GM10248 (cell line): ENCODE results near the gene GNAT1.

Experiments used
- CTCF ChIA-PET: fragments of 300-600 bp; sonication (Branson Sonifier 250); formaldehyde crosslinking; extraction: SDS; loops from one replicate; lab custom pipeline; 2021; ENCODE audit warnings: antibody characterized with exemption; lab: Yijun Ruan, JAX
- POLR2A ChIA-PET: fragments of 350-650 bp; sonication (Branson Sonifier 250); formaldehyde crosslinking; extraction: SDS; loops from one replicate; lab custom pipeline; 2020; ENCODE audit warnings: antibody characterized with exemption; lab: Yijun Ruan, JAX
- DNase-seq: peaks from one replicate; pipeline ENCODE4 v3.0.0; 2012; ENCODE audit errors: extremely low spot score
- TF ChIP-seq, protein P1 (sequence below): IDR thresholded peaks from 2 replicates; pipeline ENCODE4 v1.5.1; 2012; ENCODE audit warnings: mild to moderate bottlenecking, low read depth; ENCODE audit errors: extremely low read depth, missing control alignments, control extremely low read depth

The GNAT1 gene

DNA sequence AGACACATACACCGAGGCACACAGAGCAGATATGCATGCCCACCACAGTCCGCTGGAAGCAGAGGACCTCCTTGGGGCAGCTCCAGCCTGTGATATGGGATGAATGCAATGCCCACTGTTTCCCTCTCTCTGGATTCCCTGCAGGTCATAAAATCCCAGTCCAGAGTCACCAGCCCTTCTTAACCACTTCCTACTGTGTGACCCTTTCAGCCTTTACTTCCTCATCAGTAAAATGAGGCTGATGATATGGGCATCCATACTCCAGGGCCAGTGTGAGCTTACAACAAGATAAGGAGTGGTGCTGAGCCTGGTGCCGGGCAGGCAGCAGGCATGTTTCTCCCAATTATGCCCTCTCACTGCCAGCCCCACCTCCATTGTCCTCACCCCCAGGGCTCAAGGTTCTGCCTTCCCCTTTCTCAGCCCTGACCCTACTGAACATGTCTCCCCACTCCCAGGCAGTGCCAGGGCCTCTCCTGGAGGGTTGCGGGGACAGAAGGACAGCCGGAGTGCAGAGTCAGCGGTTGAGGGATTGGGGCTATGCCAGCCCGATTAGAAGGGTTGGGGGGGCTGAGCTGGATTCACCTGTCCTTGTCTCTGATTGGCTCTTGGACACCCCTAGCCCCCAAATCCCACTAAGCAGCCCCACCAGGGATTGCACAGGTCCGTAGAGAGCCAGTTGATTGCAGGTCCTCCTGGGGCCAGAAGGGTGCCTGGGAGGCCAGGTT lies at the start of gene GNAT1:
Gene GNAT1 (plus strand): TSS at position 675 of the 725 bp plus-strand sequence. CDS start 116 bp downstream, outside the sequence.
- ChIA-PET POLR2A (no interaction called here), CTCF (interaction anchor here (1.2 to 16.1 kb wide), 11 partner anchors 8 to 75 kb away, joined by 3 to 393 read pairs (median 4); partner anchors contain the start of gene SLC38A3)
- TF ChIP-seq, protein P1, sequence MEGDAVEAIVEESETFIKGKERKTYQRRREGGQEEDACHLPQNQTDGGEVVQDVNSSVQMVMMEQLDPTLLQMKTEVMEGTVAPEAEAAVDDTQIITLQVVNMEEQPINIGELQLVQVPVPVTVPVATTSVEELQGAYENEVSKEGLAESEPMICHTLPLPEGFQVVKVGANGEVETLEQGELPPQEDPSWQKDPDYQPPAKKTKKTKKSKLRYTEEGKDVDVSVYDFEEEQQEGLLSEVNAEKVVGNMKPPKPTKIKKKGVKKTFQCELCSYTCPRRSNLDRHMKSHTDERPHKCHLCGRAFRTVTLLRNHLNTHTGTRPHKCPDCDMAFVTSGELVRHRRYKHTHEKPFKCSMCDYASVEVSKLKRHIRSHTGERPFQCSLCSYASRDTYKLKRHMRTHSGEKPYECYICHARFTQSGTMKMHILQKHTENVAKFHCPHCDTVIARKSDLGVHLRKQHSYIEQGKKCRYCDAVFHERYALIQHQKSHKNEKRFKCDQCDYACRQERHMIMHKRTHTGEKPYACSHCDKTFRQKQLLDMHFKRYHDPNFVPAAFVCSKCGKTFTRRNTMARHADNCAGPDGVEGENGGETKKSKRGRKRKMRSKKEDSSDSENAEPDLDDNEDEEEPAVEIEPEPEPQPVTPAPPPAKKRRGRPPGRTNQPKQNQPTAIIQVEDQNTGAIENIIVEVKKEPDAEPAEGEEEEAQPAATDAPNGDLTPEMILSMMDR: no peak
- DNase-seq: no peak

DNA sequence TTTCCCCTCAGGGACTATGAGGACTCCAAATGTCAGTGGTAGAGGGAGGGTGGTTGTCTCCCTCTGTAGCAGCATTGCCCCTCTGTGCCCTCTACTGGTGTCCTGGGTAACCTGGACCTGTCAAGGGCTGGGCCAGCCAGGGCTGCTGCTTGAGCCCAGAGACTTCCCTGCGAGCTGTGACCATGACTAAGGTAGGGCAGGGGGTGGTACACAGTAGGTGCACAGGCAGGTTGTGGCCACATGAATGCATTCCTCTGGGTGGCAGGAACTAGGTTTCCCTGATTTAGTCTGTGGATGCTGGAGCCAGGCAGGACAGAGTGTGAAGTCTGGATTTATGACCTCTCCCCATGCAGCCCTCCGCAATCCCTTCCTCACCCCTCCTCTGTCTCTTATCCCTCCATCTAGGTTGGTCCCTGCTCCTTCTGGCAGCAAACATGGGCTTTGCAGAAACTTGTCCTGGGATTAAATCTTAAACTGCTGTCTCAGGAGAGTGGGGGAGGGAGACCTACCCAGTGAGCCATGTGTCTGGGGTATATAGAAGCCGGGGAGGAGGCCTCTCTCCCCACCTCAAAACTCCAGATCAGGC lies 45.0 kb upstream of the GNAT1 start:
- ChIA-PET CTCF (no interaction called here), POLR2A (no interaction called here)
- TF ChIP-seq, protein P1: no peak
- no peak for DNase-seq

DNA sequence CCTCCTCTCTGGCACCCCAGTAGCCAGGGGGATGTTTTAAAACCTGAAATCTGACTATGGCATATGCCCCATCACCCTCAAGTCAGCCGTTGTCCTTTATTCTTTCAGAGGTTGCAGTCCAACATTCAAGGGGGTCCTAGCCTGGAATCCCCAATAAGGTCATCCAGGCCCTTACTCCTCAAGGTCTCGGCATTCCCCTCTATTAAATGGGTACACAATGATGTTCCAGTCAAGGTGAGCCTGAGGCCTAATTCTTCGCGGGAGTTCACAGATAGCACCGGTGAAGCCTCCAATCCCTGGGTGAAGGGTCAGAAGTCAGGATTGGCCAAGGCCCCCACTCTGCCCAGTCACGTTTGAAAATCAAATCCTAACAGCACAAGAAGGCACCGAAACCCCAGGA lies 44.4 kb upstream of the GNAT1 start:
- no peak for DNase-seq
- TF ChIP-seq, protein P1: no peak
- ChIA-PET CTCF (no interaction called here), POLR2A (no interaction called here)

DNA sequence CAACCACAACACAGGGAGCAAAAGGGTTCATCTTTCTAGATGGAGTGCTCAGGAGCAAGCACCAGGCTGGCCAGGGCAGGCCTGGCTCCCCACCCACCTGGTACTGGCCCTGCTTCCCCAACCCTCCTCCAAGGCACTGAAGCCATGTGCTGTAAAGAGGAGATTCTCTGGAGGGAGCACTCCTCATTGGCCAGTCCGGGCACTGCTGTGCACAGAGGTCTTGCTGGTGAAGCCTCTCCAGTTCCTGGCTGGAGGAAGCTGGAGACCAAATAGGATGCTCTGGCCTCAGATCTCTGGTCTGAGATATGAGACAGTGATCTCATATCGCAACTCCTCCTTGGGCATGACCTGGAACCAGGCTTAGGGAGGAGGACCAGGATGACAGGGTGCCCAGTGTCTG lies 44.0 kb upstream of the GNAT1 start:
- no peak for DNase-seq
- TF ChIP-seq, protein P1: no peak
- ChIA-PET POLR2A (no interaction called here), CTCF (no interaction called here)

DNA sequence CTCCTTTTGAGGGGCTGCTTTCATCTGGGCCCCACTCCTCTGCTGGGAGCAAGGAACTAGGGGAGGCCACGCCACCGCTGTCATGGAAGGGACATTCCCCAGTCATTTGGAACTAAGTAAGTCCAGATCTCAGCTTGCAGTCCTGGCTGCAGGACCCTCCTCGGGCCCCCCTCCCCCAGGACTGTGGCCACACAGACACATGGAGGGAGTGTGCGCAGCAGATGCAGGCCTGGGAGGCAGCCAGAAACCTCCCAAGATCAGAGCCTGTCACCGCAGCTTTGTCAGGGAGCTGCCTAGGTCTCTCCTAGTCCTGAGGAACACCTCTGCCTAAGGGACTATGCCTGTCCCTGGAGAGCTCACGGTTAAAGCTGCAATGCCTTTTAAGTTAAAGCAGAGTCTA lies 43.5 kb upstream of the GNAT1 start:
- TF ChIP-seq, protein P1: no peak
- ChIA-PET CTCF (no interaction called here), POLR2A (no interaction called here)
- DNase-seq: no peak

DNA sequence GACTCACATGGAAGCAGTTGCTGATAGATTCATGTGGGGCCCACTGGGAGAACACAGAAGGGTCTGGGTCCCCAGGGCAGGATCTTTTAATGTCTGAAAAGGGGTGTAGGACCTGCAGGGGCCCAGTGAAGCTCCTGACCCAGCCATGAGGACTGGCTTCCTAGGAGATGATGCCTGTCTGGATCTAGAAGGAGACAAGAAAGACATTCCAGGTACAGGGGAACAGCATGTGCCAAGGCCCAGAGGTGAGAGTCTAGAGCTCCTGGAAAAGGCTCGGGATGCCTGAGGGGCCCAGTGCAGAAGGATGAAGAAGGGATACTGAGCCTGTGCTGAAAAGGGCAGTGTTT lies 41.0 kb upstream of the GNAT1 start:
- TF ChIP-seq, protein P1: no peak
- ChIA-PET POLR2A (no interaction called here), CTCF (interaction anchor here (1.0 to 1.4 kb wide), 3 partner anchors 30 to 110 kb away, joined by 3 to 4 read pairs (median 3); no protein-coding TSS in a partner anchor)
- no peak for DNase-seq
